DND-41 (cell line): Measurements from ENCODE around the gene NMRAL1.

Experiments
- EZH2 ChIP-seq: IDR thresholded peaks from 3 replicates; pipeline ENCODE4 v1.6.1; 2012; ENCODE audit warnings: borderline replicate concordance, low read depth, mild to moderate bottlenecking, moderate library complexity, low read length, inconsistent platforms; ENCODE audit not compliant: severe bottlenecking
- TF ChIP-seq, protein P1 (sequence below): IDR thresholded peaks from 2 replicates; pipeline ENCODE4 v1.5.1; 2012; ENCODE audit warnings: borderline replicate concordance, low read length, moderate library complexity, mild to moderate bottlenecking; ENCODE audit not compliant: poor library complexity, severe bottlenecking; ENCODE audit errors: extremely low read depth

DNA sequence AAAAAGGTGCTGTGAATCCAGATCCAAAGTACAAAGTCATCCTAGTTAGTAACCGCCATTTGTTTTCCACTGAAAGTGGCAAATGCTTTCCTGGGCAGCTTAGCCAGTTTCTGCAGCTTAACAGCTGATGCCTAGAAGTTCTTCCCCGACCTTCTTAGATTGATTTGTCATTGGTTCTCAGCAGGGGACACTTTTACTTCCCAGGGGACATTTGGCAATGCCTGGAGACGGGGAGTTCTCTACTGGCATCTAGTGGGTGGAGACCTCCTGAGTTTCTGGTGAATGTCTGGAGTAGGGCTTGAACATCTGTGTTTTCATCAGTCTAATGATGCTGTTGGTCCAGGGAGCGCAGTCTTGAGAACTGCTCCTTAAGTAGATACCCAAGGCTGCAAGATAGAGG, 41.2 kb downstream of the NMRAL1 start:
- TF ChIP-seq, protein P1, sequence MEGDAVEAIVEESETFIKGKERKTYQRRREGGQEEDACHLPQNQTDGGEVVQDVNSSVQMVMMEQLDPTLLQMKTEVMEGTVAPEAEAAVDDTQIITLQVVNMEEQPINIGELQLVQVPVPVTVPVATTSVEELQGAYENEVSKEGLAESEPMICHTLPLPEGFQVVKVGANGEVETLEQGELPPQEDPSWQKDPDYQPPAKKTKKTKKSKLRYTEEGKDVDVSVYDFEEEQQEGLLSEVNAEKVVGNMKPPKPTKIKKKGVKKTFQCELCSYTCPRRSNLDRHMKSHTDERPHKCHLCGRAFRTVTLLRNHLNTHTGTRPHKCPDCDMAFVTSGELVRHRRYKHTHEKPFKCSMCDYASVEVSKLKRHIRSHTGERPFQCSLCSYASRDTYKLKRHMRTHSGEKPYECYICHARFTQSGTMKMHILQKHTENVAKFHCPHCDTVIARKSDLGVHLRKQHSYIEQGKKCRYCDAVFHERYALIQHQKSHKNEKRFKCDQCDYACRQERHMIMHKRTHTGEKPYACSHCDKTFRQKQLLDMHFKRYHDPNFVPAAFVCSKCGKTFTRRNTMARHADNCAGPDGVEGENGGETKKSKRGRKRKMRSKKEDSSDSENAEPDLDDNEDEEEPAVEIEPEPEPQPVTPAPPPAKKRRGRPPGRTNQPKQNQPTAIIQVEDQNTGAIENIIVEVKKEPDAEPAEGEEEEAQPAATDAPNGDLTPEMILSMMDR, result no peak
- TF ChIP-seq EZH2, result no peak
